Erythroblast (primary cell): ENCODE measurements around the gene ATP2B3.

ENCODE experiments used
- GATA1 ChIP-seq: IDR thresholded peaks from 2 replicates; pipeline ENCODE4 v1.6.1; 2011; ENCODE audit warnings: low read depth, mild to moderate bottlenecking, control low read depth, low read length, moderate library complexity
- POLR2A ChIP-seq: IDR thresholded peaks from 2 replicates; pipeline ENCODE4 v1.6.1; 2011; ENCODE audit warnings: mild to moderate bottlenecking, low read length

- TF ChIP-seq POLR2A (no peak), GATA1 (no peak)
These were observed 51.1 kb downstream of the ATP2B3 start for GRCh38 chrX:153568451-153569011.
